Lower leg skin (tissue), 3 donors: ENCODE measurements around the gene DENND1C.
"Not testable (repeated sequence)": the region's sequence is repeated elsewhere in the genome, so short reads cannot be mapped to it uniquely, and the experiment has no call there.

Experiments
- POLR2A ChIP-seq, 2 donors: fragments of 450-650 bp; IDR thresholded peaks; one replicate each; pipeline ENCODE4 v1.6.1; 2016 to 2017; ENCODE audit warnings: antibody characterized with exemption in 2 of 2, mild to moderate bottlenecking in 1 of 2, moderate library complexity in 1 of 2
- TF ChIP-seq, protein P1 (sequence below), 3 donors: fragments of 450-650 bp; IDR thresholded peaks; one replicate each; pipeline ENCODE4 v1.5.1; 2016; ENCODE audit warnings: antibody characterized with exemption in 3 of 3, mild to moderate bottlenecking in 3 of 3, moderate library complexity in 2 of 3

DNA sequence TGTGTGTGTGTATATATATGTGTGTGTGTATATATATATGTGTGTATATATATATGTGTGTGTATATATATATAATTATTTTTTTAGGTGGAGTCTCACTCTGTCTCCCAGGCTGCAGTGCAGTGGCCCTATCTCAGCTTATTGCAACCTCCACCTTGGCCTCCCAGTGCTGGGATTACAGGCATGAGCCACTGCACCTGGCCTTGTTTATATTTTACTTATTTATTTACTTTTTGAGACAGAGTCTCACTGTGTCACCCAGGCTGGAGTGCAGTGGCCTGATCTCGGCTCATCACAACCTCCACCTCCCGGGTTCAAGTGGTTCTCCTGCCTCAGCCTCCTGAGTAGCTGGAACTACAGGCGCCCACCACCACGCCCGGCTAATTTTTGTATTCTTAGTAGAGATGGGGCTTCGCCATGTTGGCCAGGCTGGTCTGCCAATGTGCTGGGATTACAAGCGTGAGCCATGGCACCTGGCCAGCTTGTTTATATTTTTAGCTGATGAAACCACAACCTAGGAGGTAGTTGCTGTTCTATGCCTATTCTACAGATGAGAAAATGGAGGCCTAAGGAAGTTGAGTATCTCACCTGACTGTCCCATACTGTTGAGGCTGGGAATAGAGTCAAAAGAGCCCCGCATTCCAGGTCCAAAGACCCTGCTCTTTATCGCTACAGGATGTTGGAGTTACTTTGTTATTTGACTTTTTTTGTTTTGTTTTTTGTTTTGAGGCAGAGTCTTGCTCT, 26.6 kb upstream of the DENND1C start:
- TF ChIP-seq, protein P1, sequence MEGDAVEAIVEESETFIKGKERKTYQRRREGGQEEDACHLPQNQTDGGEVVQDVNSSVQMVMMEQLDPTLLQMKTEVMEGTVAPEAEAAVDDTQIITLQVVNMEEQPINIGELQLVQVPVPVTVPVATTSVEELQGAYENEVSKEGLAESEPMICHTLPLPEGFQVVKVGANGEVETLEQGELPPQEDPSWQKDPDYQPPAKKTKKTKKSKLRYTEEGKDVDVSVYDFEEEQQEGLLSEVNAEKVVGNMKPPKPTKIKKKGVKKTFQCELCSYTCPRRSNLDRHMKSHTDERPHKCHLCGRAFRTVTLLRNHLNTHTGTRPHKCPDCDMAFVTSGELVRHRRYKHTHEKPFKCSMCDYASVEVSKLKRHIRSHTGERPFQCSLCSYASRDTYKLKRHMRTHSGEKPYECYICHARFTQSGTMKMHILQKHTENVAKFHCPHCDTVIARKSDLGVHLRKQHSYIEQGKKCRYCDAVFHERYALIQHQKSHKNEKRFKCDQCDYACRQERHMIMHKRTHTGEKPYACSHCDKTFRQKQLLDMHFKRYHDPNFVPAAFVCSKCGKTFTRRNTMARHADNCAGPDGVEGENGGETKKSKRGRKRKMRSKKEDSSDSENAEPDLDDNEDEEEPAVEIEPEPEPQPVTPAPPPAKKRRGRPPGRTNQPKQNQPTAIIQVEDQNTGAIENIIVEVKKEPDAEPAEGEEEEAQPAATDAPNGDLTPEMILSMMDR (IDR thresholded peaks at IDR 0.05) = not testable (repeated sequence)
- not testable (repeated sequence) for TF ChIP-seq POLR2A (IDR thresholded peaks at IDR 0.05)
